Hair follicular keratinocyte (primary cell): ENCODE data around the gene ISCA1. TPM values are rescaled to one million over a fixed set of nuclear protein-coding genes. Genes with fewer than 3 reads are reported as not detected.

Source experiments
- total RNA-seq: library from RNA; depleted of rRNA; stranded (reverse); fragments of >200 nt; gene quantifications from 2 replicates; pipeline ENCODE4 v1.2.3, GENCODE V29; 2015

Gene ISCA1
- 21.0 and 22.8 TPM in 2 replicates for total RNA-seq

DNA sequence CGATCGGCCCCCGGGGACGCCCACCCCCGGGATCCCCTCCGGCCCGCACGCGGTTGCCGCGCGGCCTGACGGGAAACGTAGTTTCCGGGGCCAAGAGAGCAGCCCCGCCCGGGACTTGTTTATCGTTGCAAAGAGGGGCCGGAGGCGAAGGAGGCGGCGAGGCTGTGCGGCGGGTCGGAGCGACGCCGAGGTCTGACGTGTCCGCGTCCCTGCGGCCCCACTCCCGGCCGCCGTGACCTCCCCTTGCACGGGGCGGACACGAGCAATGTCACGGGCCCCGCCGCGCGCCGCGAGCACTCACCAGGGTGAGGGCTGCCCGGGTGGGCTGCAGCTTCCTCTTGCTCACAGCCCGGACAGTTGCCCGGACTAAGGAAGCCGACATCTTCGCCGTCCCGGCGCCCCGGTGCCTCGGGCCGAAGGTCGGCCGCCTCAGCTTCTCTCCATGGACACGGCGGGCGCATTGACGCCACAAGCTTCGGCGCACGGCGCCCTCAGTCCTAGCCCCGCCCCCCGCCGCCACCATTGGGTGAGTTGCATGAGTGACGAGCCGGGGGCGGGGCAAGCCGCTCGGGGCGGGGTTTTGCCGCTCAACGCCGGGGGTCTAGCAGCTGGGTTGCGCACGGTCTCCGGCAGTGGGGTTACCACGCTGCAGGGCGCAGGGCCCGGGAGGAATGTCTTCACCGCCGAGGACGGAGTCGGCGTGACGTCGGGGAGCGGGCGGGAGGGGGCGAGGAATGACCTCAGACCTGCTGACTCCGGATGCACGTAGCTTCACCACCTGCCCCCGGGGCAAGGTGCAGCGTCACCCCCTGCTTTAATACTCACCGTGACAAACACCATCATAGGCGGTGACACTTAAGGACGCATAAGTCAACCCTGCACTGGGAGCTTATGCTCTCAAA lies at the start of gene ISCA1:
ISCA1 (minus strand) TSS at position 462 of the 902 bp plus-strand sequence; CDS start at position 382, 80 bp downstream.

DNA sequence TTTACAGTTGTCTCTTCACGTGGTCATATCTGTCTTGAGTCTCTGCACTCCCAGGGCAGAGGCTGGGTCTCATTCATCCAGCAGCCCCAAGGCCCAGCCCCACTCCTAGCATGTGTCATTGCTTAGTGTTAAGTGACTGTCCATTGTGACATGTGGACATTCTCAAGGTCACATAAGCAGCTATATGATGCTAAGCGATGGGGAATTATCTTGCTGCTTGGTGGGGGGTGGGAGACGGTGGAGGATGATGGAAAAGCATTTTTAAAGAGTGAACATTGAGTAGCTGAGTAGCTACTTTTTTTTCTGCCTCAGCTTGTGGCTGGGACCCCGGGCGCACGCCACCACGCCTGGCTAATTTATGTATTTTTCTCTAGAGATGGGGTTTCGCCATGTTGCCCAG lies 22.8 kb downstream of the ISCA1 start, which contains the start of gene C9orf153:
C9orf153 (minus strand) TSS at position 101 of the 400 bp plus-strand sequence. CDS start 30,054 bp downstream, outside the sequence.

Other genes with a start within 250 kb of the ISCA1 start
- 26.5 and 28.3 TPM in 2 replicates for gene GOLM1, start 183.0 kb downstream of the ISCA1 start, total RNA-seq
- gene C9orf153, start 22.9 kb downstream of the ISCA1 start, total RNA-seq = not detected in 2 replicates
- 21.0 and 28.4 TPM in 2 replicates for gene TUT7, start 71.9 kb upstream of the ISCA1 start, total RNA-seq